GM23338 (cell line): Measurements from ENCODE around the gene SIPA1. TPM values are rescaled to one million over a fixed set of nuclear protein-coding genes. Genes with fewer than 3 reads are reported as not detected.

Source experiments
- ATAC-seq: fragments of 200-7000 bp; cut with Tn5 transposase; 3 replicates; pipeline ENCODE4 v1.9.1; 2020
- DNase-seq: peaks from one replicate; pipeline ENCODE4 v3.0.0-alpha.2; 2015; ENCODE audit warnings: low spot score
- H2AFZ ChIP-seq: fragments of 200-600 bp; sonication (generic); 2 replicates; pipeline ENCODE4 v1.8.0; 2016; ENCODE audit warnings: antibody characterized with exemption, mild to moderate bottlenecking, moderate library complexity
- H3F3A ChIP-seq: fragments of 200-600 bp; sonication (generic); replicated peaks from 2 replicates; pipeline ENCODE4 v1.8.0; 2017; ENCODE audit warnings: antibody characterized with exemption, mixed run types, low read depth
- H3K27ac ChIP-seq: fragments of 200-600 bp; sonication (generic); 2 replicates; pipeline ENCODE4 v1.6.1; 2016; ENCODE audit warnings: low read depth
- H3K27me3 ChIP-seq: fragments of 200-600 bp; sonication (generic); 2 replicates; pipeline ENCODE4 v1.8.0; 2016; ENCODE audit warnings: mild to moderate bottlenecking, mixed run types, moderate library complexity; ENCODE audit not compliant: insufficient read depth
- H3K36me3 ChIP-seq: fragments of 200-600 bp; sonication (generic); 2 replicates; pipeline ENCODE4 v1.8.0; 2016; ENCODE audit warnings: mild to moderate bottlenecking; ENCODE audit not compliant: insufficient read depth
- H3K4me1 ChIP-seq: fragments of 200-600 bp; sonication (generic); 2 replicates; pipeline ENCODE4 v1.8.0; 2016; ENCODE audit warnings: mild to moderate bottlenecking, moderate library complexity; ENCODE audit not compliant: insufficient read depth
- H3K4me2 ChIP-seq: fragments of 200-600 bp; sonication (generic); 2 replicates; pipeline ENCODE4 v1.7.1; 2017; ENCODE audit warnings: mixed run types
- H3K4me3 ChIP-seq: fragments of 200-600 bp; sonication (generic); 2 replicates; pipeline ENCODE4 v1.6.1; 2016; ENCODE audit warnings: mixed run types
- H3K79me2 ChIP-seq: fragments of 200-600 bp; sonication (generic); replicated peaks from 2 replicates; pipeline ENCODE4 v1.8.0; 2017; ENCODE audit warnings: mild to moderate bottlenecking; ENCODE audit not compliant: insufficient read depth
- H3K9me2 ChIP-seq: fragments of 200-600 bp; sonication (generic); 2 replicates; pipeline ENCODE4 v1.8.0; 2017; ENCODE audit not compliant: insufficient read depth
- H4K20me1 ChIP-seq: fragments of 200-600 bp; sonication (generic); replicated peaks from 2 replicates; pipeline ENCODE4 v1.8.0; 2017; ENCODE audit warnings: mild to moderate bottlenecking; ENCODE audit not compliant: insufficient read depth
- H3K27ac Mint-ChIP-seq: 2 replicates; pipeline ENCODE4 v1.8.0; 2020; ENCODE audit warnings: inconsistent platforms, mild to moderate bottlenecking, moderate library complexity, mixed read lengths
- H3K27me3 Mint-ChIP-seq: 3 replicates; pipeline ENCODE4 v1.8.0; 2022; ENCODE audit warnings: low read depth, mild to moderate bottlenecking, moderate library complexity, mixed read lengths, inconsistent platforms; ENCODE audit not compliant: insufficient read depth, poor library complexity
- H3K36me3 Mint-ChIP-seq: 3 replicates; pipeline ENCODE4 v1.8.0; 2021; ENCODE audit warnings: low read depth, mild to moderate bottlenecking, inconsistent platforms, moderate library complexity, mixed read lengths
- H3K4me1 Mint-ChIP-seq: 3 replicates; pipeline ENCODE4 v1.8.0; 2020; ENCODE audit warnings: mild to moderate bottlenecking, inconsistent platforms, mixed read lengths
- H3K4me3 Mint-ChIP-seq: 3 replicates; pipeline ENCODE4 v1.8.0; 2021; ENCODE audit warnings: moderate library complexity, mild to moderate bottlenecking, inconsistent platforms, mixed read lengths
- H3K9me3 Mint-ChIP-seq: 3 replicates; pipeline ENCODE4 v1.8.0; 2020; ENCODE audit warnings: moderate library complexity, mild to moderate bottlenecking, inconsistent platforms, mixed read lengths
- CREB1 ChIP-seq: fragments of 250-450 bp; sonication (Bioruptor Pico); IDR thresholded peaks from 2 replicates; pipeline ENCODE4 v1.5.0; 2020; ENCODE audit warnings: low read depth, mild to moderate bottlenecking, moderate library complexity
- CTCF ChIP-seq, 2 experiments: fragments of 200-600 bp in 1 of 2; sonication (generic) in 1 of 2; conservative IDR thresholded peaks; 2 replicates each; pipeline versions ENCODE4 v1.5.1 to v1.6.1; 2016 to 2017; ENCODE audit warnings: antibody characterized with exemption in 2 of 2, low read depth in 2 of 2, mild to moderate bottlenecking in 2 of 2, moderate library complexity in 1 of 2
- ETS1 ChIP-seq: IDR thresholded peaks from 2 replicates; pipeline ENCODE4 v1.6.1; 2016; ENCODE audit warnings: antibody characterized with exemption
- JUNB ChIP-seq: IDR thresholded peaks from one replicate; pipeline ENCODE4 v1.6.1; 2016; ENCODE audit warnings: antibody characterized with exemption; ENCODE audit not compliant: unreplicated experiment
- NANOG ChIP-seq: IDR thresholded peaks from 2 replicates; pipeline ENCODE4 v1.6.1; 2016; ENCODE audit warnings: antibody characterized with exemption, borderline replicate concordance
- POLR2AphosphoS5 ChIP-seq: IDR thresholded peaks from 2 replicates; pipeline ENCODE4 v1.6.1; 2016; ENCODE audit warnings: antibody characterized with exemption, low read depth
- ZNF114 ChIP-seq: fragments of 250-450 bp; sonication (Bioruptor Pico); IDR thresholded peaks from 2 replicates; pipeline ENCODE4 v1.5.0; 2020; ENCODE audit warnings: mild to moderate bottlenecking, moderate library complexity
- ZNF331 ChIP-seq: fragments of 250-450 bp; sonication (Bioruptor Pico); IDR thresholded peaks from 2 replicates; pipeline ENCODE4 v1.5.0; 2020; ENCODE audit warnings: low read depth, mild to moderate bottlenecking, moderate library complexity
- ZNF462 ChIP-seq: fragments of 250-450 bp; sonication (Bioruptor Pico); IDR thresholded peaks from 2 replicates; pipeline ENCODE4 v1.5.0; 2020; ENCODE audit warnings: mild to moderate bottlenecking, moderate library complexity
- polyA plus RNA-seq: library from polyadenylated mRNA; unstranded; fragments of >200 nt; fragmentation: Nextera tagmentation; extraction: Ambion mirVana; gene quantifications from 2 replicates; pipeline ENCODE4 v1.2.1, GENCODE V29; 2016
- total RNA-seq: library from RNA; depleted of rRNA; stranded (reverse); fragments of >200 nt; shearing (Covaris generic); gene quantifications from 2 replicates; pipeline ENCODE4 v1.2.3, GENCODE V29; 2014

The SIPA1 gene
- total and polyA plus RNA-seq, 2 experiments from 2014 or later: 50.1 to 54.6 TPM

- peaks cover 42% of the 10 kb centered on the region for H3K4me1 ChIP-seq
- TF ChIP-seq NANOG: no peak
- TF ChIP-seq JUNB: no peak
- no peak for TF ChIP-seq CTCF (conservative IDR thresholded peaks at IDR 0.05; ENCODE audit: low read depth in 2 of 2)
- no peak for TF ChIP-seq ETS1
- TF ChIP-seq CREB1 (CRISPR knock-in tag): no peak
- TF ChIP-seq ZNF114: no peak
- no peak for TF ChIP-seq ZNF462 (CRISPR knock-in tag)
- TF ChIP-seq POLR2AphosphoS5: no peak
- no peak for TF ChIP-seq ZNF331 (CRISPR knock-in tag)
- DNase-seq (no peak), ATAC-seq (no peak)
- H3K4me2 ChIP-seq: no peak overlapping the region
- no peak overlapping the region for H3K27ac ChIP-seq
- H2AFZ ChIP-seq: no peak overlapping the region
- peaks cover 29% of the 10 kb centered on the region for H3K27me3 Mint-ChIP-seq
- no peak overlapping the region for H3K27ac Mint-ChIP-seq
- 0 out of 2 replicates have a peak, but pooled peaks cover 7% of the 10 kb centered on the region for H3K36me3 ChIP-seq
- H3K4me3 ChIP-seq: no peak overlapping the region
- no peaks in the 10 kb centered on the region for H3K9me2 ChIP-seq
- H4K20me1 ChIP-seq: no peaks in the 10 kb centered on the region
- peaks cover 9% of the 10 kb centered on the region for H3K36me3 Mint-ChIP-seq
- no peak overlapping the region for H3K4me3 Mint-ChIP-seq
- H3K79me2 ChIP-seq: no peaks in the 10 kb centered on the region; the same call in 1 of the 2 replicates
- H3F3A ChIP-seq: peaks cover 31% of the 10 kb centered on the region
- no peaks in the 10 kb centered on the region for H3K9me3 Mint-ChIP-seq
- H3K27me3 ChIP-seq: no peaks in the 10 kb centered on the region
- H3K4me1 Mint-ChIP-seq: peaks cover 47% of the 10 kb centered on the region
Measured at GRCh38 chr11:65640483-65641296, 2.8 kb downstream of the SIPA1 start.
